Esophagus squamous epithelium (tissue), 4 donors: ENCODE results near the gene ALDH1L1.

Experiments
- POLR2A ChIP-seq, 4 donors: fragments of 450-650 bp; IDR thresholded peaks; one replicate each; pipeline ENCODE4 v1.6.1; 2017; ENCODE audit warnings: antibody characterized with exemption in 4 of 4, mild to moderate bottlenecking in 4 of 4, moderate library complexity in 3 of 4
- TF ChIP-seq, protein P1 (sequence below), 6 experiments: fragments of 450-650 bp in 4 of 6; fragments of 200-600 bp in 2 of 6; sonication (generic) in 2 of 6; IDR thresholded peaks; one replicate each; pipeline ENCODE4 v1.5.1; 2016 to 2019; ENCODE audit warnings: antibody characterized with exemption in 6 of 6, mild to moderate bottlenecking in 4 of 6, moderate library complexity in 4 of 6

DNA sequence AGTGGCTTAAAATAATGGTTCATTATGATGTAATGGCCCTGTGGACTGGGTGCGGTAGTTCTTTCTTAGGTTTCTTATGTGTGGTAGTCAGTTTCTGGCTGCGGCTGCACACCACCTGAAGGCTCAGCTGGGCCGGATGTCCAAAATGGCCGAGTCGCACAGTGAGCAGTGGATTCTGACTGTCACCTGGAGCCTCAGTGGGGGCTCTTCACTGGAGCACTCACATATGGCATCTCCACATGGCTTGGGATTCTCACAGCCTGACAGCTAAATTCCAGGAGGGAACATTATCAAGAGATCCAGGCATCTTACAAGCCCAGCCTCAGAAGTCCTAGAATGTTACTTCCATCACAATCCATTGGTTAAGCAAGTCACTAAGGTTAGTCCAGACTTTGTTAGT, 26.8 kb upstream of the ALDH1L1 start:
- TF ChIP-seq, protein P1, sequence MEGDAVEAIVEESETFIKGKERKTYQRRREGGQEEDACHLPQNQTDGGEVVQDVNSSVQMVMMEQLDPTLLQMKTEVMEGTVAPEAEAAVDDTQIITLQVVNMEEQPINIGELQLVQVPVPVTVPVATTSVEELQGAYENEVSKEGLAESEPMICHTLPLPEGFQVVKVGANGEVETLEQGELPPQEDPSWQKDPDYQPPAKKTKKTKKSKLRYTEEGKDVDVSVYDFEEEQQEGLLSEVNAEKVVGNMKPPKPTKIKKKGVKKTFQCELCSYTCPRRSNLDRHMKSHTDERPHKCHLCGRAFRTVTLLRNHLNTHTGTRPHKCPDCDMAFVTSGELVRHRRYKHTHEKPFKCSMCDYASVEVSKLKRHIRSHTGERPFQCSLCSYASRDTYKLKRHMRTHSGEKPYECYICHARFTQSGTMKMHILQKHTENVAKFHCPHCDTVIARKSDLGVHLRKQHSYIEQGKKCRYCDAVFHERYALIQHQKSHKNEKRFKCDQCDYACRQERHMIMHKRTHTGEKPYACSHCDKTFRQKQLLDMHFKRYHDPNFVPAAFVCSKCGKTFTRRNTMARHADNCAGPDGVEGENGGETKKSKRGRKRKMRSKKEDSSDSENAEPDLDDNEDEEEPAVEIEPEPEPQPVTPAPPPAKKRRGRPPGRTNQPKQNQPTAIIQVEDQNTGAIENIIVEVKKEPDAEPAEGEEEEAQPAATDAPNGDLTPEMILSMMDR (IDR thresholded peaks at IDR 0.05) = no peak
- no peak for TF ChIP-seq POLR2A (IDR thresholded peaks at IDR 0.05)
